ENCODE data around the gene ASAP3.
A peak's percentile ranks its signal among the peaks of the same experiment; 100 is the strongest.

The ASAP3 gene

DNA sequence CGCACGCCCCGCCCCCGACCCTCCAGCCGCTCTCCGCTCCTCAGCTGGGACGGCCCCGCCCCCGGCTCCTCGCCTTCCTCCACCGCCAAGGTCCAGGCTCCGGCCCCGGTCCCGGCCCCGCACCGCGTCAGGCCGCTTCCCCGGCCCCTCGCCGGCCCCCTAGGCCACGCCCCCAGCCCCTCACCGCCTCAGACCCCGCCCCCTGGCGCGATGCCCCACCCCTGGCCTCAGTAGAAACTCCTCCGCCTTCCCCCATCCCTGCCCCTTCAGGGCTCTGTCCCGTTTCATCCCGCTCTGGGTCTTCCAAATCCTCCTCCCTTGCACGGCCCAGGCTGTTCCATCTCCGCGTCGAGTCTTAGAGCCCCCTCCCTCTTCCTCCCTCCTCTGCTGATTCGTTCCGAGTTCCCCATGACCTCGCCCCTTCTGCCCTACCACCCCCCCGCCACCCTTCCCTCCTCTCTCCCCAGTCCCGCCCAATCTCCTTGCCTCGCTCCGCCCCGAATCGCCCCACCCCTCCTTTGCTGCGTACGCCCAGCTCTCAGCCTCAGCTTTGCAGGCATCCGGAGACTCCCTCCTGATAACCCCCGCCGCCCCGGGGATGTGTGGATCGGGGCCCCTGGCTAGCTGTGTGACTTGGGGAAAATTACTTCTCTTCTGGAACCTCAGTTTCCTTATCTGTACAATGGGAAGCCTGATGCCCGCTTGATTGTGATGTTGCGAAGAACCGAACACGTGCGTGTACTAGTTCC lies 448 bp upstream of the ASAP3 start (continued):
- no peak for TF ChIP-seq ZNF623 (tag by site-specific recombination; IDR thresholded peaks at IDR 0.05)
- TF ChIP-seq KLF9 (tag by site-specific recombination; IDR thresholded peaks at IDR 0.05; ENCODE audit: low read depth) = peak; percentile 87
- TF ChIP-seq ZBTB1 (tag by site-specific recombination; IDR thresholded peaks at IDR 0.05) = no peak
- TF ChIP-seq, protein P1, sequence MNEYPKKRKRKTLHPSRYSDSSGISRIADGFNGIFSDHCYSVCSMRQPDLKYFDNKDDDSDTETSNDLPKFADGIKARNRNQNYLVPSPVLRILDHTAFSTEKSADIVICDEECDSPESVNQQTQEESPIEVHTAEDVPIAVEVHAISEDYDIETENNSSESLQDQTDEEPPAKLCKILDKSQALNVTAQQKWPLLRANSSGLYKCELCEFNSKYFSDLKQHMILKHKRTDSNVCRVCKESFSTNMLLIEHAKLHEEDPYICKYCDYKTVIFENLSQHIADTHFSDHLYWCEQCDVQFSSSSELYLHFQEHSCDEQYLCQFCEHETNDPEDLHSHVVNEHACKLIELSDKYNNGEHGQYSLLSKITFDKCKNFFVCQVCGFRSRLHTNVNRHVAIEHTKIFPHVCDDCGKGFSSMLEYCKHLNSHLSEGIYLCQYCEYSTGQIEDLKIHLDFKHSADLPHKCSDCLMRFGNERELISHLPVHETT (tag by site-specific recombination; IDR thresholded peaks at IDR 0.05) = no peak
- no peak for TF ChIP-seq ZNF354C (tag by site-specific recombination; IDR thresholded peaks at IDR 0.05; ENCODE audit: borderline replicate concordance, low read depth)
- TF ChIP-seq ZFP69B (tag by site-specific recombination; IDR thresholded peaks at IDR 0.05) = no peak
- TF ChIP-seq, protein P2, sequence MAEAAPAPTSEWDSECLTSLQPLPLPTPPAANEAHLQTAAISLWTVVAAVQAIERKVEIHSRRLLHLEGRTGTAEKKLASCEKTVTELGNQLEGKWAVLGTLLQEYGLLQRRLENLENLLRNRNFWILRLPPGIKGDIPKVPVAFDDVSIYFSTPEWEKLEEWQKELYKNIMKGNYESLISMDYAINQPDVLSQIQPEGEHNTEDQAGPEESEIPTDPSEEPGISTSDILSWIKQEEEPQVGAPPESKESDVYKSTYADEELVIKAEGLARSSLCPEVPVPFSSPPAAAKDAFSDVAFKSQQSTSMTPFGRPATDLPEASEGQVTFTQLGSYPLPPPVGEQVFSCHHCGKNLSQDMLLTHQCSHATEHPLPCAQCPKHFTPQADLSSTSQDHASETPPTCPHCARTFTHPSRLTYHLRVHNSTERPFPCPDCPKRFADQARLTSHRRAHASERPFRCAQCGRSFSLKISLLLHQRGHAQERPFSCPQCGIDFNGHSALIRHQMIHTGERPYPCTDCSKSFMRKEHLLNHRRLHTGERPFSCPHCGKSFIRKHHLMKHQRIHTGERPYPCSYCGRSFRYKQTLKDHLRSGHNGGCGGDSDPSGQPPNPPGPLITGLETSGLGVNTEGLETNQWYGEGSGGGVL (tag by site-specific recombination; IDR thresholded peaks at IDR 0.05) = peak; percentile 66
- TF ChIP-seq SP3 (tag by site-specific recombination; IDR thresholded peaks at IDR 0.05) = peak; percentile 92
- TF ChIP-seq SCRT2 (tag by site-specific recombination; IDR thresholded peaks at IDR 0.05) = no peak
- TF ChIP-seq, protein P3, sequence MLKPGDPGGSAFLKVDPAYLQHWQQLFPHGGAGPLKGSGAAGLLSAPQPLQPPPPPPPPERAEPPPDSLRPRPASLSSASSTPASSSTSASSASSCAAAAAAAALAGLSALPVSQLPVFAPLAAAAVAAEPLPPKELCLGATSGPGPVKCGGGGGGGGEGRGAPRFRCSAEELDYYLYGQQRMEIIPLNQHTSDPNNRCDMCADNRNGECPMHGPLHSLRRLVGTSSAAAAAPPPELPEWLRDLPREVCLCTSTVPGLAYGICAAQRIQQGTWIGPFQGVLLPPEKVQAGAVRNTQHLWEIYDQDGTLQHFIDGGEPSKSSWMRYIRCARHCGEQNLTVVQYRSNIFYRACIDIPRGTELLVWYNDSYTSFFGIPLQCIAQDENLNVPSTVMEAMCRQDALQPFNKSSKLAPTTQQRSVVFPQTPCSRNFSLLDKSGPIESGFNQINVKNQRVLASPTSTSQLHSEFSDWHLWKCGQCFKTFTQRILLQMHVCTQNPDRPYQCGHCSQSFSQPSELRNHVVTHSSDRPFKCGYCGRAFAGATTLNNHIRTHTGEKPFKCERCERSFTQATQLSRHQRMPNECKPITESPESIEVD (tag by site-specific recombination; IDR thresholded peaks at IDR 0.05) = no peak
- TF ChIP-seq ZNF404 (tag by site-specific recombination; IDR thresholded peaks at IDR 0.05) = no peak
- no peak for TF ChIP-seq RBAK (tag by site-specific recombination; IDR thresholded peaks at IDR 0.05)
- no peak for TF ChIP-seq MEIS1 (CRISPR knock-in tag; IDR thresholded peaks at IDR 0.05; ENCODE audit: borderline replicate concordance)
- no peak for TF ChIP-seq GLI2 (tag by site-specific recombination; IDR thresholded peaks at IDR 0.05; ENCODE audit: borderline replicate concordance, low read depth)
- TF ChIP-seq, protein P4, sequence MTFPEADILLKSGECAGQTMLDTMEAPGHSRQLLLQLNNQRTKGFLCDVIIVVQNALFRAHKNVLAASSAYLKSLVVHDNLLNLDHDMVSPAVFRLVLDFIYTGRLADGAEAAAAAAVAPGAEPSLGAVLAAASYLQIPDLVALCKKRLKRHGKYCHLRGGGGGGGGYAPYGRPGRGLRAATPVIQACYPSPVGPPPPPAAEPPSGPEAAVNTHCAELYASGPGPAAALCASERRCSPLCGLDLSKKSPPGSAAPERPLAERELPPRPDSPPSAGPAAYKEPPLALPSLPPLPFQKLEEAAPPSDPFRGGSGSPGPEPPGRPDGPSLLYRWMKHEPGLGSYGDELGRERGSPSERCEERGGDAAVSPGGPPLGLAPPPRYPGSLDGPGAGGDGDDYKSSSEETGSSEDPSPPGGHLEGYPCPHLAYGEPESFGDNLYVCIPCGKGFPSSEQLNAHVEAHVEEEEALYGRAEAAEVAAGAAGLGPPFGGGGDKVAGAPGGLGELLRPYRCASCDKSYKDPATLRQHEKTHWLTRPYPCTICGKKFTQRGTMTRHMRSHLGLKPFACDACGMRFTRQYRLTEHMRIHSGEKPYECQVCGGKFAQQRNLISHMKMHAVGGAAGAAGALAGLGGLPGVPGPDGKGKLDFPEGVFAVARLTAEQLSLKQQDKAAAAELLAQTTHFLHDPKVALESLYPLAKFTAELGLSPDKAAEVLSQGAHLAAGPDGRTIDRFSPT (tag by site-specific recombination; IDR thresholded peaks at IDR 0.05) = peak; percentile 68; the same call in 1 of the 2 replicates
- peak; percentile 91 for TF ChIP-seq KLF16 (tag by site-specific recombination; IDR thresholded peaks at IDR 0.05)
- TF ChIP-seq ZNF24 (tag by site-specific recombination; IDR thresholded peaks at IDR 0.05) = 0 out of 2 replicates have a peak, but pooled peaks have one; percentile 45
- TF ChIP-seq ZNF747 (tag by site-specific recombination; IDR thresholded peaks at IDR 0.05) = no peak
- TF ChIP-seq, protein P5, sequence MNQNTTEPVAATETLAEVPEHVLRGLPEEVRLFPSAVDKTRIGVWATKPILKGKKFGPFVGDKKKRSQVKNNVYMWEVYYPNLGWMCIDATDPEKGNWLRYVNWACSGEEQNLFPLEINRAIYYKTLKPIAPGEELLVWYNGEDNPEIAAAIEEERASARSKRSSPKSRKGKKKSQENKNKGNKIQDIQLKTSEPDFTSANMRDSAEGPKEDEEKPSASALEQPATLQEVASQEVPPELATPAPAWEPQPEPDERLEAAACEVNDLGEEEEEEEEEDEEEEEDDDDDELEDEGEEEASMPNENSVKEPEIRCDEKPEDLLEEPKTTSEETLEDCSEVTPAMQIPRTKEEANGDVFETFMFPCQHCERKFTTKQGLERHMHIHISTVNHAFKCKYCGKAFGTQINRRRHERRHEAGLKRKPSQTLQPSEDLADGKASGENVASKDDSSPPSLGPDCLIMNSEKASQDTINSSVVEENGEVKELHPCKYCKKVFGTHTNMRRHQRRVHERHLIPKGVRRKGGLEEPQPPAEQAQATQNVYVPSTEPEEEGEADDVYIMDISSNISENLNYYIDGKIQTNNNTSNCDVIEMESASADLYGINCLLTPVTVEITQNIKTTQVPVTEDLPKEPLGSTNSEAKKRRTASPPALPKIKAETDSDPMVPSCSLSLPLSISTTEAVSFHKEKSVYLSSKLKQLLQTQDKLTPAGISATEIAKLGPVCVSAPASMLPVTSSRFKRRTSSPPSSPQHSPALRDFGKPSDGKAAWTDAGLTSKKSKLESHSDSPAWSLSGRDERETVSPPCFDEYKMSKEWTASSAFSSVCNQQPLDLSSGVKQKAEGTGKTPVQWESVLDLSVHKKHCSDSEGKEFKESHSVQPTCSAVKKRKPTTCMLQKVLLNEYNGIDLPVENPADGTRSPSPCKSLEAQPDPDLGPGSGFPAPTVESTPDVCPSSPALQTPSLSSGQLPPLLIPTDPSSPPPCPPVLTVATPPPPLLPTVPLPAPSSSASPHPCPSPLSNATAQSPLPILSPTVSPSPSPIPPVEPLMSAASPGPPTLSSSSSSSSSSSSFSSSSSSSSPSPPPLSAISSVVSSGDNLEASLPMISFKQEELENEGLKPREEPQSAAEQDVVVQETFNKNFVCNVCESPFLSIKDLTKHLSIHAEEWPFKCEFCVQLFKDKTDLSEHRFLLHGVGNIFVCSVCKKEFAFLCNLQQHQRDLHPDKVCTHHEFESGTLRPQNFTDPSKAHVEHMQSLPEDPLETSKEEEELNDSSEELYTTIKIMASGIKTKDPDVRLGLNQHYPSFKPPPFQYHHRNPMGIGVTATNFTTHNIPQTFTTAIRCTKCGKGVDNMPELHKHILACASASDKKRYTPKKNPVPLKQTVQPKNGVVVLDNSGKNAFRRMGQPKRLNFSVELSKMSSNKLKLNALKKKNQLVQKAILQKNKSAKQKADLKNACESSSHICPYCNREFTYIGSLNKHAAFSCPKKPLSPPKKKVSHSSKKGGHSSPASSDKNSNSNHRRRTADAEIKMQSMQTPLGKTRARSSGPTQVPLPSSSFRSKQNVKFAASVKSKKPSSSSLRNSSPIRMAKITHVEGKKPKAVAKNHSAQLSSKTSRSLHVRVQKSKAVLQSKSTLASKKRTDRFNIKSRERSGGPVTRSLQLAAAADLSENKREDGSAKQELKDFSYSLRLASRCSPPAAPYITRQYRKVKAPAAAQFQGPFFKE (tag by site-specific recombination; IDR thresholded peaks at IDR 0.05; ENCODE audit: borderline replicate concordance) = no peak
- TF ChIP-seq, protein P6, sequence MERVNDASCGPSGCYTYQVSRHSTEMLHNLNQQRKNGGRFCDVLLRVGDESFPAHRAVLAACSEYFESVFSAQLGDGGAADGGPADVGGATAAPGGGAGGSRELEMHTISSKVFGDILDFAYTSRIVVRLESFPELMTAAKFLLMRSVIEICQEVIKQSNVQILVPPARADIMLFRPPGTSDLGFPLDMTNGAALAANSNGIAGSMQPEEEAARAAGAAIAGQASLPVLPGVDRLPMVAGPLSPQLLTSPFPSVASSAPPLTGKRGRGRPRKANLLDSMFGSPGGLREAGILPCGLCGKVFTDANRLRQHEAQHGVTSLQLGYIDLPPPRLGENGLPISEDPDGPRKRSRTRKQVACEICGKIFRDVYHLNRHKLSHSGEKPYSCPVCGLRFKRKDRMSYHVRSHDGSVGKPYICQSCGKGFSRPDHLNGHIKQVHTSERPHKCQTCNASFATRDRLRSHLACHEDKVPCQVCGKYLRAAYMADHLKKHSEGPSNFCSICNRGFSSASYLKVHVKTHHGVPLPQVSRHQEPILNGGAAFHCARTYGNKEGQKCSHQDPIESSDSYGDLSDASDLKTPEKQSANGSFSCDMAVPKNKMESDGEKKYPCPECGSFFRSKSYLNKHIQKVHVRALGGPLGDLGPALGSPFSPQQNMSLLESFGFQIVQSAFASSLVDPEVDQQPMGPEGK (tag by site-specific recombination; IDR thresholded peaks at IDR 0.05) = peak; percentile 96
- TF ChIP-seq SP7 (tag by site-specific recombination; IDR thresholded peaks at IDR 0.05) = peak; percentile 31; the same call in 1 of the 2 replicates
- TF ChIP-seq ZEB2 (tag by site-specific recombination; IDR thresholded peaks at IDR 0.05) = peak; percentile 28; the same call in 1 of the 2 replicates
- TF ChIP-seq ZBTB20 (tag by site-specific recombination; IDR thresholded peaks at IDR 0.05) = peak; percentile 33; the same call in 1 of the 2 replicates
- TF ChIP-seq GLIS1 (tag by site-specific recombination; IDR thresholded peaks at IDR 0.05) = peak; percentile 42
